ENCODE results near the gene GRIN2A.

GRCh38 chr16:10156099-10156498 lies 26.1 kb downstream of the GRIN2A start:
- no peak for TF ChIP-seq CTCF (IDR thresholded peaks at IDR 0.05)
- TF ChIP-seq ZFX (IDR thresholded peaks at IDR 0.05; ENCODE audit: borderline replicate concordance) = no peak
